Right lobe of liver (tissue), 6 donors: Measurements from ENCODE around the gene LAPTM5. TPM values are rescaled to one million over a fixed set of nuclear protein-coding genes. Genes with fewer than 3 reads are reported as not detected.
A peak's percentile ranks its signal among the peaks of the same experiment; 100 is the strongest.

Experiments used
- ATAC-seq, 4 donors: fragments of 200-7000 bp; cut with Tn5 transposase; one replicate each; pipeline ENCODE4 v1.9.1; 2020; ENCODE audit warnings: mild to moderate bottlenecking in 4 of 4, moderate library complexity in 4 of 4
- DNase-seq, 3 donors: peaks; one replicate each; pipeline ENCODE4 v3.0.0-alpha.2; 2020
- H3K27ac ChIP-seq, 3 donors: fragments of 200-600 bp; one replicate each; pipeline ENCODE4 v1.8.0; 2022
- H3K27me3 ChIP-seq, 2 donors: fragments of 200-600 bp; one replicate each; pipeline ENCODE4 v1.8.0; 2022
- H3K36me3 ChIP-seq, 4 donors: fragments of 200-600 bp; sonication (generic) in 1 of 4; one replicate each; pipeline versions ENCODE4 v1.5.1 to v1.8.0; 2017 to 2022; ENCODE audit warnings: control low read depth in 1 of 4
- H3K4me1 ChIP-seq, 4 donors: fragments of 200-600 bp; sonication (generic) in 1 of 4; one replicate each; pipeline versions ENCODE4 v1.5.1 to v1.8.0; 2017 to 2022; ENCODE audit warnings: control low read depth in 1 of 4
- H3K4me3 ChIP-seq, 3 donors: fragments of 200-600 bp; one replicate each; pipeline ENCODE4 v1.8.0; 2022
- H3K9me3 ChIP-seq, 4 donors: fragments of 200-600 bp; sonication (generic) in 1 of 4; one replicate each; pipeline versions ENCODE4 v1.5.1 to v1.8.0; 2017 to 2022; ENCODE audit warnings: control low read depth in 1 of 4
- CTCF ChIP-seq, 4 donors: fragments of 200-600 bp in 3 of 4; fragments of 450-650 bp in 1 of 4; IDR thresholded peaks; one replicate each; pipeline versions ENCODE4 v1.5.1 to v1.8.0; 2016 to 2022; ENCODE audit warnings: antibody characterized with exemption in 4 of 4, mild to moderate bottlenecking in 2 of 4
- POLR2A ChIP-seq: fragments of 450-650 bp; IDR thresholded peaks from one replicate; pipeline ENCODE4 v1.6.1; 2017; ENCODE audit warnings: antibody characterized with exemption, mild to moderate bottlenecking
- WGBS: methylation state at CpG from one replicate; pipeline ENCODE4 v1.1.6; 2018; ENCODE audit warnings: low coverage, low lambda C conversion rate; ENCODE audit not compliant: insufficient coverage; ENCODE audit errors: missing lambda C conversion rate; 5-methylcytosine and 5-hydroxymethylcytosine counted together
- intact Hi-C, 2 donors: fragments of 100-400 bp; cut with DNase I; formaldehyde crosslinking; loops; one replicate each; pipeline versions ENCODE4 v1.11.2 to v1.14.1; 2022
- total RNA-seq, 6 experiments: library from RNA; depleted of rRNA in 2 of 6; stranded (reverse); fragments of >200 nt in 2 of 6; fragmentation: NEBNext Ultra II Directional in 3 of 6; extraction: Animal tissue kit (Norgen Biotek cat#: 25700) in 3 of 6; gene quantifications; one replicate each; pipeline versions ENCODE4 v1.1.0 to v1.2.4, GENCODE V29; 2016 to 2023
- donor health status: DM: no; HTN: yes; CAD: no.
- donor health status: DM: no; HTN: no; CAD: no.
- donor health status: DM: no; HTN: no; CAD: no.
- donor health status: DM: no; HTN: yes; CAD: no.
- donor health status: DM: no; HTN: yes; CAD: no.

LAPTM5 gene
- total RNA-seq, 6 experiments from 2014 or later = 21.2 to 81.0 (median 29.8) TPM

DNA sequence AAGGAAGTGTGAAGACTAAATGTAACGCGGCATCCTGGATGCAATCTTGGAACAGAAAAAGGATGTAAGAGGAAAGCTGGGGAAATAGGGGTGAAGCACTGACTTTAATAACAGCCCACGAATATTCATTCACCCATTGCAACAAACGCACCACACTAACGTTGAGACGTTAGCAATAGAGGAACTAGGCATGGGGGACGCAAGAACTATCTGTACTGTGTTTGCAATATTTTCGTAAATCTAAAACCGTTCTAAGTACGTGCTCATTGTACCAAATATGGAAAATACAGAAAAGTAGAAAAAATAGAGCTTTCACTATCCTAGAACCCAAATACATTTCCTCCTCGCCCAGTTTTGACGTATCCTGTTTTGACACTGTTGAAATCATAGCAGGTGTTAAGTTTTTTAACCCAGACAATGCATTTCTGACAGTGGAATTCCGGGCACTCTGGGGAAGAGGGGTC, 3.9 kb downstream of the LAPTM5 start:
- TF ChIP-seq POLR2A = peak; percentile 52
- no peak for TF ChIP-seq CTCF (IDR thresholded peaks at IDR 0.05)
- 58% methylated on average over 13 of the region's 13 CpGs for WGBS
- Histone ChIP-seq H3K9me3 (no peaks in the 10 kb centered on the region), H3K4me1 (peaks cover 0 to 7% (median 0%) of the 10 kb centered on the region in 4 donors), H3K36me3 (no peaks in the 10 kb centered on the region), H3K4me3 (no peak overlapping the region), H3K27ac (peak overlapping the region in 2 of 3 donors; percentile 5 to 13), H3K27me3 (no peaks in the 10 kb centered on the region)
- no peak for ATAC-seq
- intact Hi-C loops = no loop called here
- no peak for DNase-seq

- ATAC-seq = no peak
- Histone ChIP-seq H3K36me3 (no peaks in the 10 kb centered on the region), H3K4me3 (no peak overlapping the region), H3K9me3 (no peaks in the 10 kb centered on the region), H3K27ac (no peak overlapping the region), H3K27me3 (no peaks in the 10 kb centered on the region), H3K4me1 (peaks cover 0 to 5% (median 0%) of the 10 kb centered on the region in 4 donors)
- 65% methylated on average over 3 of the region's 3 CpGs for WGBS
- DNase-seq = no peak
- TF ChIP-seq CTCF (IDR thresholded peaks at IDR 0.05) = no peak
- no peak for TF ChIP-seq POLR2A
- intact Hi-C loops = no loop called here
These were observed 4.5 kb downstream of the LAPTM5 start for GRCh38 chr1:30753118-30753517.

DNA sequence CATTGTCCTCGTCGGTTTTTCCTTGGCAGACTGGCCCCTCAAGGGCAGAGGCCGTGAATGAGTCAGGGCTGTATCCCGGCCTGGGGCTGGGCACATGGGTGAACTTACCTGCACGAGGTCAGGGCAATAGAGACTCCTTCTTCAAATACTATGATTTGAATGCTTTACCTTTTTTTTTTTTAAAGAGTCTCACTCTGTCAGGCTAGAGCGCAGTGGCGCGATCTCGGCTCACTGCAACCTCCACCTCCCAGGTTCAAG, 5.0 kb downstream of the LAPTM5 start:
- Histone ChIP-seq H3K4me3 (no peak overlapping the region), H3K9me3 (no peaks in the 10 kb centered on the region), H3K27ac (no peak overlapping the region), H3K4me1 (peaks cover 0 to 2% (median 0%) of the 10 kb centered on the region in 4 donors), H3K36me3 (no peaks in the 10 kb centered on the region), H3K27me3 (no peaks in the 10 kb centered on the region)
- no peak for DNase-seq
- ATAC-seq = no peak
- WGBS = 77% methylated on average over 9 of the region's 9 CpGs
- intact Hi-C loops = no loop called here
- TF ChIP-seq CTCF (IDR thresholded peaks at IDR 0.05) (no peak), POLR2A (no peak)

DNA sequence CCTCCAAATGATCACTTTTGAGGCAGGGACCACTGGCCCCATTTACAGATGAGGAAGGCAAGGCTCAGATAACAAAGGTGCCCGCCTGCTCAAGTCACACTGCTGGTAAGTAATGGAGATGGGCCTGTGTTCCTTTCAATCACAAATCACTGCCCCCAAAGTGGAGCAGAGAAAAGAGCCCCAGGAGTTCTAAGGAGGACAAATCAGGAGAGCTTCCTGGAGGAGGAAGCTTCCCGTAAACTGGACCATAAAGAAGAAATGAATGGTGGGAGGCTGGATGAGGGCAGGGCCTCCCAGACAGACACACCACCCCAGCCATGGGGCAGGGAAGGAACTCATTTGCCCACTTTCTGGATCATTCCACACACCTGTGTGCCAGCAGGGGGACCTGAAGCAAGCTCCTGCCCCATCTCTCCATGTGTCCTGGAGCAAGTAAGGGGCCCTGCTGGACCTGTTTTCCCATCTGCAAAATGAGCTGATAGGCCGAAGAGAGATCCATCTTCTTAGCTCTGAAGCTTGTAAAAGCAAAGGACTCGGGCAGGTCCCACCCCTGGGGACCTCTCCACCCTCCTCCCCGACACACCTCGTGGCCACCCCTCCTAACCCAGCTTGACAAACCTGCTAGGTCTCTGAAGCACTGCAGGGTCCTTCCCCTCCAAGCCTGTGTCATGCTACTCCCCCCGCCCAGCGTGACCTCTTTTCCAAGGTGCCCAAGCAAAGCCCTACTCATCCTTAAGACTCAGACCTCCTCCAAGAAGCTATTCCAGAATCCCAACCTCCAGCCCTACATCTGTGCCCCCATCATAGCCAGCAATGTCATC, 5.5 kb downstream of the LAPTM5 start:
- Histone ChIP-seq H3K4me1 (peaks cover 0 to 2% (median 0%) of the 10 kb centered on the region in 4 donors), H3K9me3 (no peaks in the 10 kb centered on the region), H3K4me3 (no peak overlapping the region), H3K36me3 (no peaks in the 10 kb centered on the region), H3K27me3 (no peaks in the 10 kb centered on the region), H3K27ac (no peak overlapping the region)
- WGBS = 85% methylated on average over 4 of the region's 8 CpGs
- intact Hi-C loops = no loop called here
- no peak for DNase-seq
- no peak for TF ChIP-seq POLR2A
- TF ChIP-seq CTCF (IDR thresholded peaks at IDR 0.05) = no peak
- no peak for ATAC-seq
